Lower leg skin (tissue), 4 donors: ENCODE measurements around the gene ACY1. TPM values are rescaled to one million over a fixed set of nuclear protein-coding genes. Genes with fewer than 3 reads are reported as not detected.
A peak's percentile ranks its signal among the peaks of the same experiment; 100 is the strongest.

Experiments used
- DNase-seq, 2 donors: peaks; one replicate each; pipeline ENCODE4 v3.0.0-alpha.2; 2019; ENCODE audit warnings: low spot score in 2 of 2
- H3K4me3 ChIP-seq: fragments of 200-600 bp; sonication (generic); 2 replicates; pipeline ENCODE4 v1.5.1; 2017; ENCODE audit warnings: mild to moderate bottlenecking, low read depth; ENCODE audit not compliant: poor library complexity, severe bottlenecking
- CTCF ChIP-seq, 3 donors: fragments of 450-650 bp; IDR thresholded peaks; one replicate each; pipeline ENCODE4 v1.5.1; 2016; ENCODE audit warnings: antibody characterized with exemption in 3 of 3, mild to moderate bottlenecking in 3 of 3, moderate library complexity in 2 of 3
- POLR2A ChIP-seq, 2 donors: fragments of 450-650 bp; IDR thresholded peaks; one replicate each; pipeline ENCODE4 v1.6.1; 2016 to 2017; ENCODE audit warnings: antibody characterized with exemption in 2 of 2, mild to moderate bottlenecking in 1 of 2, moderate library complexity in 1 of 2
- WGBS, 2 donors: methylation state at CpG; one replicate each; pipeline ENCODE4 v1.1.5; 2018; 5-methylcytosine and 5-hydroxymethylcytosine counted together
- intact Hi-C: fragments of 100-400 bp; cut with DNase I; formaldehyde crosslinking; loops from one replicate; pipeline ENCODE4 v1.15.0; 2023; ENCODE audit warnings: low total_unique reads
- total RNA-seq, 4 donors: library from RNA; depleted of rRNA; stranded (reverse); fragments of >200 nt; gene quantifications; one replicate each; pipeline ENCODE4 v1.1.0, GENCODE V29; 2016

ACY1 gene
- total RNA-seq, 4 donors from 2014 or later: 16.2 to 44.2 (median 30.5) TPM

GRCh38 chr3:51941798-51942602, 41.3 kb upstream of the ACY1 start, which contains the start of the genes PARP3 and RRP9:
Gene PARP3, plus strand, starts transcription at chr3:51942363. Its CDS starts 993 bp downstream, at chr3:51943356.
Gene RRP9, minus strand, starts transcription at chr3:51941904. Its CDS starts 37 bp downstream, at chr3:51941867.
- intact Hi-C loops: loop anchor here (5.0 kb wide), 1 partner anchor 200 kb away; no protein-coding TSS in a partner anchor
- H3K4me3 ChIP-seq: peak within 1 kb of the TSS; percentile 59
- WGBS, 2 donors: 0% methylated on average over 12 to 22 of the region's 67 CpGs
- TF ChIP-seq CTCF (IDR thresholded peaks at IDR 0.05) (peak in 2 of 3 donors; percentile 87 to 96), POLR2A (IDR thresholded peaks at IDR 0.05) (no peak)
- DNase-seq: peak; percentile 100

GRCh38 chr3:51942603-51943450, 40.5 kb upstream of the ACY1 start:
- WGBS, 2 donors: 28 to 36% methylated on average over 17 of the region's 17 CpGs
- DNase-seq: peak; percentile 28 to 90
- no peak overlapping the region for H3K4me3 ChIP-seq
- no peak for TF ChIP-seq CTCF (IDR thresholded peaks at IDR 0.05)
- no peak for TF ChIP-seq POLR2A (IDR thresholded peaks at IDR 0.05)
- intact Hi-C loops: loop anchor here (5.0 kb wide), 1 partner anchor 199 kb away; no protein-coding TSS in a partner anchor

- intact Hi-C loops: loop anchor here (5.0 kb wide), 1 partner anchor 199 kb away; no protein-coding TSS in a partner anchor
- DNase-seq: peak in 1 of 2 donors; percentile 86
- WGBS, 2 donors: 91 to 93% methylated on average over 21 of the region's 21 CpGs
These were observed 39.6 kb upstream of the ACY1 start for GRCh38 chr3:51943451-51944391.

GRCh38 chr3:51944451-51945021, 38.8 kb upstream of the ACY1 start:
- peak in 1 of 2 donors; percentile 87 for DNase-seq
- intact Hi-C loops: loop anchor here (5.0 kb wide), 1 partner anchor 198 kb away; no protein-coding TSS in a partner anchor
- no peak overlapping the region for H3K4me3 ChIP-seq
- TF ChIP-seq POLR2A (IDR thresholded peaks at IDR 0.05) (no peak), CTCF (IDR thresholded peaks at IDR 0.05) (no peak)
- WGBS, 2 donors: 87 to 90% methylated on average over 11 of the region's 11 CpGs

More at GRCh38 chr3:51943451-51944391, 39.6 kb upstream of the ACY1 start:
- TF ChIP-seq POLR2A (IDR thresholded peaks at IDR 0.05) (no peak), CTCF (IDR thresholded peaks at IDR 0.05) (no peak)
- no peak overlapping the region for H3K4me3 ChIP-seq
